Skeletal muscle cell (primary cell): ENCODE data around the gene GTF2H2C.
"Not testable (repeated sequence)": the region's sequence is repeated elsewhere in the genome, so short reads cannot be mapped to it uniquely, and the experiment has no call there.

Experiments used
- DNase-seq: peaks from one replicate; pipeline ENCODE4 v3.0.0-alpha.2; 2010; ENCODE audit warnings: low read depth
- H3K4me3 ChIP-seq: 2 replicates; pipeline ENCODE4 v1.5.1; 2011; ENCODE audit warnings: low read depth, mild to moderate bottlenecking, control low read depth, low read length, moderate library complexity

The GTF2H2C gene

DNA sequence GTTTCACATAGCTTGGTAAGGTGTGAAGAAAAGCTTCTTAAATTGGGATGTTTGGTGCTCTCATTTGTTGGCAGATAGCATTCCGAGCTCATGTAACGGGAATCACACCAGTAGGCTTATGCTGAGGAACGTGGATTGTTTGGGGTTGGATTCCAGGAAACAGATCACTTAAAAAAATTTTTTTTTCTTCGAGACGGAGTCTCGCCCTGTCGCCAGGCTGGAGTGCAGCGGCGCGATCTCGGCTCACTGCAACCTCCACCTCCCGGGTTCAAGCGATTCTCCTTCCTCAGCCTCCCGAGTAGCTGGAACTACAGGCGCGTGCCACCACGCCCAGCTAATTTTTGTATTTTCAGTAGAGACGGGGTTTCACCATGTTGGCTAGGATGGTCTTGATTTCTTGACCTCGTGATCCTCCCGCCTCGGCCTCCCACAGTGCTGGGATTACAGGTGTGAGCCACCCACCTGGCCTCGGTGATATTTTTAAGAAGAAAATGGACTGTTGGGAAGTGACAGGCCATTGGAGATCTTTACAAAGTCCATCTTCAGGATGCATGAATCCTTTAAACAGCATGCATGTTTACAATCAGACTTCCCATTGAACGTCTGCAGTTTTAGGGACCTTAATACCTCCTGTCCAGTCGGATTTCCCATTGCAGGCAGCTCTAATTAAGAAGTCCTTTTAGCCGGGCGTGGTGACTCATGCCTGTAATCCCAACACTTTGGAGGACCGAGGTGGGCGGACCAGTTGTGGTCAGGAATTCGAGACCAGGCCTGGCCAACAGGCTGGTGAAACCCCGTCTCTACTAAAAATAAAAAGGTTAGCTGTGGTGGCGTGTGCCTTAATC lies 818 bp downstream of the GTF2H2C start:
- H3K4me3 ChIP-seq, result peak overlapping the region; percentile 38
- DNase-seq, result not testable (repeated sequence)

DNA sequence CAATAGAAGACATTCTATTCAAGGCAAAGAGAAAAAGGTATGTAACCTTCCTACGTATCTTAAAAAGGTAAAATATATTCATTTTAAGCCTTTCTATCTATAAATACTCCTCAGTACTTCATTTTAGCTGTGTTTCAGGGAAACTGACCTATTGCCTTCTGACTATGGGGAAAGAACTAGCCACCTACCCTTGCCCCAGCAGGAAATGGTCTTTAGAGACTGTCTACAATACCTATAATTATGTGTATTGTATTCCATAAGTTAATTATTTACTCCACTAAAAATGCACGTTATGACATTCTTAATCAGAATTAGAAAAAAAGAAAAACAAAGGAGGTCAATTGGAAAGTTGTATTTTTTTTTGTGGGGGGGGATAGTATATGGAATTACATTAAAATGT lies 6.2 kb downstream of the GTF2H2C start:
- H3K4me3 ChIP-seq, DNase-seq: not testable (repeated sequence)

DNA sequence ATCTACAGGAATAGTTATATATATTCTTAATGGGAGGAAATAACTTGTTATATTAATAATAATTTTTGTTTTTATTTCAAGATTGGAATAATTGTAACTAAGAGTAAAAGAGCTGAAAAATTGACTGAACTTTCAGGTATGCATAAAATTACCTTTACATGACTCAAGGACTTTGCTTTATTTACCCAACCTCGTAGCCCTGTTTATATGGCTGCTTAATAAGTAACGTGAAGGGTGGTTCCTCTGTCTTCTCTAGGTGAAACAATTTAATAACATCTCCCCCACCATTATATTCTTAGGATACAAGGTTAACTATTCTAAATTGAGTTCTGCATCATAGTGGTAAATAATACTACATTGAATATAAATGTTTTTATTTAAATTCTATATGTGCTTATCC lies 8.1 kb downstream of the GTF2H2C start:
- DNase-seq, result not testable (repeated sequence)

DNA sequence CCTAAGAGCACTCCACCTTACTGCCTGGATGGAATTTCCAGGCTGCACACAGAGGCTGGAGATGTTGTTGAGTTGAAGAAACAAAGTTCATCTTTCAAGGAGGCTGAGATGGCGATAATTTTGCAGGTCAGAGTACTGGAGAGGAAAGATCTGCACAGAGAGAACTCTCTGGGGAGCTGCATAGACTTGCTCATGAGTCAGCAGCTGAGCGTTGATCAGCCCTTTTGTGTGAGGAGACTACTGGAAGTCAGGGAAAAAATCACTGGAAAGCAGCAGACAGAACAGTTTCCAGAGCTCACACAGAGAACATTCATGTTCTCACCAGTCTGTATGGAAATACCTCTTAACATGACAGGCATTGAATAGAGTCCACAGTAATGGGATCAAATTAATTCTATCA lies 23.4 kb downstream of the GTF2H2C start:
- DNase-seq, H3K4me3 ChIP-seq: not testable (repeated sequence)

More for the DNA sequence above, 8.1 kb downstream of the GTF2H2C start:
- H3K4me3 ChIP-seq, result not testable (repeated sequence)

DNA sequence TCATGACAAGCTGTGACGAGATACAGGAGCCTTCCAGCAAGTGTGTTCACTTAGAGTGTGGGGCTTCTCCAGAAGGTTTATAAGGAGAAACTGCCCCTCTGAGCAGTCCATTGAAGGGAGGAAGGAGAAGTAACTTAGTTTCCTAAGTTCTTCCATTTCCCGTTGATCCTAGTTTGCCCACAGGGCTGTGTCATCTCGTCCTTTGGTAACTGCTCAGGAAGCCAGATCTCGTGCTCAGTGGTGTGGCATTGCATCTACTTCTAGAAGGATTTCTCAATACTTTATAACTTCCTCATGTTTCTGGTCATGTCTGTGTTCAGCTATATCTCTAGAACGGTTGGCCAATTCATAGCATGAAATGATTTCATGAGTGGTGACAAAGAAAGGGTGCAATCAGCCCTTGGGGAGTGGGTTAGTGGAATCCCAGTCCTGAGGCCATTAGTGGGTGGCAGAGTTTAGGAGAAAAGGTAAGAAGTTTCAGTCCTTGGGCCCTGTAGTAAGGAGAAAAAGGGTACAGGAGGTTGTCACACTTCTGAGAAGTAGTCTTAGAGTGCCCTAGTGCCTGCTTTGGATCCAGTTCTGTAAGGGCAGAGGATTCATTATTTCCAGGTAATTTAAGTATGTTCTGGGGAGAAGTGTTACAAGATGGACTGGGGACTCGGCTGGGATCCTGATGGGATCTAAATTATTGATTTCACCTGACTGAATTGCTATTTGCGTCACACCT lies 36.3 kb downstream of the GTF2H2C start:
- DNase-seq, H3K4me3 ChIP-seq: not testable (repeated sequence)

DNA sequence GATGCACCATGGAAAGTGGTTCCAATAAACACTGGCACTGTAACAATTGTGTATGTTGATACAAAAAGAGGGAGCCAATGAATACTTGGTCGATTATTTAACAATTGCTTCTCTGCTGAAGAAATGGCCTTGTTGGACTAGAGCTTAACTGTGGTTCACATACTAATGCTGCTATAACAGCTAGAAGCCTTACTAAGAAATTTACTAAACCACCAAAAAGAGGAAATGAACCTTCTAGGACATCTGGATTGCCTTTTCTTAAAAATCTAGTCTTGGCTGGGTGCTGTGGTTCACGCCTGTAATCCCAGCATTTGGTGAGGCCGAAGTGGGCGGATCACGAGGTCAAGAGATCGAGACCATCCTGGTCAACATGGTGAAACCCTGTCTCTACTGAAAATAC lies 42.0 kb downstream of the GTF2H2C start:
- not testable (repeated sequence) for H3K4me3 ChIP-seq, DNase-seq

DNA sequence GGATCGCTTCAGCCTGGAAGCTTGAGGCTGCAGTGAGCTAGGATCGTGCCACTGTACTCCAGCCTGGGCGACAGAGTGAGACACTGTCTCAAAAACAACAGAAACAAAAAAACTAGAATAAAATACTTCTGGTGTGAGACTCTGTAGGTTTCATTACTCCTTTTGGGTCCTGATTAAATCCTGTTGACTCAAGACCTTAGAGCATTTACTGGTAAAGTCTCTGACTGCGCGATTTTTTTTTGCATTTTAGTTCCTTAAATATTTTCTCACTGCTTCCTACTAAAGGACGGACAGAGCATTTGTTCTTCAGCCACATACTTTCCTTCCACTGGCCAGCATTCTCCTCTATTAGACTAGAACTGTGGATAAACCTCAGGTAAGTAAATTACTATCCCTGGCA lies 46.8 kb downstream of the GTF2H2C start:
- not testable (repeated sequence) for H3K4me3 ChIP-seq, DNase-seq

DNA sequence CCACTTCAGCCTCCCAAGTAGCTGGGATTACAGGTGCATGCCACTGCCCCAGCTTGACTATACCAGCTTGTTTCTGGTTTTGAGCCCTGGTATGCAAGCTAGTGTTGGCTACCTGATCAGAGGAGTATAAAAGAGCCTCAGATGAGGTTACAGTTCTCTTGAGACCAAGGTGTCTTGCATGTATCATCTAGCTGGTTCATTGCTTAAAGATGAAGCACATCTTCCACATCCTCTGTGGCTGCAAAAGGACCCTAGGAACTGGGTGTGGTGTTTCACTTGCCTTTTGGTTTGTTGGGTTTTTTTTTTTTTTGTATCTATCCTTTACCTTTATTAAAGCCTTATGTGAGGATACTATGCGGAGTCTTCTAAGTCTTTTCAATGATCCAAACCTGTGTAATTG lies 47.8 kb downstream of the GTF2H2C start:
- not testable (repeated sequence) for H3K4me3 ChIP-seq, DNase-seq

DNA sequence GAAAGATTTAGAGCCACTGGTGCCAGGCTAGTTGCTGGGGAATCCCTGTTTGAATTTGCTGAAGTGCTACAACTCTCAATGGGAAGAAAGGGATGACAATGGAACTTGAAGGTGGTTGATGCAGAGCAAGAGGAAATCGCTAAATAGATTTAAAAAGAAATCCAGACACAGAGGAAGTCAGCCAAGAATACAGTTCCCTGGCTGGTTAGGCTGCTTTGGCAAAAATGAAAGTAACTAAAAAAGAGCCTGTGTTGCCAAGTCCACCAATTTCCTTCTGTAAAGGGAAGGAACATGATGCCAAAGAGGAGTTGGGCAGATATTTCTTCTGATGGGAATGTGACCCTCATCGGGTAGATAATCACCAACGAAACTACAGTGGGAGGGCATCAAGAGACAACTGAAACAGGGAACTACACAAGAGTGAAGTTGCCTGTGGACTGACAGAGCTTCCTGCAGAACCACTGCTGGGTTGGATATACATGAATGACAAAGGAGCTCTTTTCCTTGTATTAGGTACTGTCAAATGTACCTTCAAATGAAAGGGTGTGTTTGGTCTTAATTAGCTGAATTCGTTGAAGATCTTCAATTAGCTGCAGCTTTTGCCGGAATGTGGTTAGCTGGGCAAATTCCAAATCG lies 49.0 kb downstream of the GTF2H2C start:
- DNase-seq, H3K4me3 ChIP-seq: not testable (repeated sequence)

DNA sequence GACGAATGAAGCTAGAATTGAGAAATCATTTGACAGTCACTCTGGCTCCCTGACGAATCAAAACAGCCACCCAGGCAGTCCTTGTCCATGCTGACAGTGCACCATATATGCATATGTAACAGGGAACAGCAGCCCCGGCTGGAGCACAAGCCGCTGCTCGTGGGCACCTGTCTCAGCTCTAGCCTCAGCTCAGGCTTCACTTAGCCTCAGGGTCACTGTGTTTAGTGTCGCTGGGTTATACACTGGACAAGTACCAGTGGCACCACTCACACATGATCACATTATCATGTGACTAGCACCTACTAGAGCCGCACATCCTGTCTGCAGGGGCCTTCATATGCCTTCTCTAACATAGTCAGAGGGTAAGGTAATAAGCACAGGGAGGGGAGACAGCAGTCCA lies 54.9 kb downstream of the GTF2H2C start:
- not testable (repeated sequence) for H3K4me3 ChIP-seq, DNase-seq

DNA sequence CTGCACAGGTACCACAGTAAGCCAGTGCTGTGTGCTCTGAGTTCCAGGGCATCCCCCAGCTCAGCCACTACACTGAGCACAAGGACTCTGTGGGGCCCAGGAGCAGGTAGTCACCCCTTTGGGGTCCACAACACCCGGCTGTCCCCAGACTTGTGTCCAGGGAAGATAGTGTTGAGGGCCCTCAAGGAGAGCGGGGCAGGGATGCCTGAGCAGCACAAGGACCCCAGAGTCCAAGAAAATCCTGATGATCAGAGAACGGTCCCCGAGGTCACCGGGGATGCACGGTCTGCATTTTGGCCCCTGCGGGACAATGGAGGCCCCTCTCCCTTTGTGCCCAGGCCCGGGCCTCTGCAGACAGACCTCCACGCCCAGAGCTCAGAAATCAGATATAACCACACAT lies 71.9 kb downstream of the GTF2H2C start:
- DNase-seq, result not testable (repeated sequence)

More for the DNA sequence above, 71.9 kb downstream of the GTF2H2C start:
- not testable (repeated sequence) for H3K4me3 ChIP-seq
